ENCODE data around the gene MRPS21. TPM values are rescaled to one million over a fixed set of nuclear protein-coding genes. Genes with fewer than 3 reads are reported as not detected.

Gene MRPS21
- total RNA-seq, 2 donors from 2014 or later, result 30.1 to 39.5 TPM

DNA sequence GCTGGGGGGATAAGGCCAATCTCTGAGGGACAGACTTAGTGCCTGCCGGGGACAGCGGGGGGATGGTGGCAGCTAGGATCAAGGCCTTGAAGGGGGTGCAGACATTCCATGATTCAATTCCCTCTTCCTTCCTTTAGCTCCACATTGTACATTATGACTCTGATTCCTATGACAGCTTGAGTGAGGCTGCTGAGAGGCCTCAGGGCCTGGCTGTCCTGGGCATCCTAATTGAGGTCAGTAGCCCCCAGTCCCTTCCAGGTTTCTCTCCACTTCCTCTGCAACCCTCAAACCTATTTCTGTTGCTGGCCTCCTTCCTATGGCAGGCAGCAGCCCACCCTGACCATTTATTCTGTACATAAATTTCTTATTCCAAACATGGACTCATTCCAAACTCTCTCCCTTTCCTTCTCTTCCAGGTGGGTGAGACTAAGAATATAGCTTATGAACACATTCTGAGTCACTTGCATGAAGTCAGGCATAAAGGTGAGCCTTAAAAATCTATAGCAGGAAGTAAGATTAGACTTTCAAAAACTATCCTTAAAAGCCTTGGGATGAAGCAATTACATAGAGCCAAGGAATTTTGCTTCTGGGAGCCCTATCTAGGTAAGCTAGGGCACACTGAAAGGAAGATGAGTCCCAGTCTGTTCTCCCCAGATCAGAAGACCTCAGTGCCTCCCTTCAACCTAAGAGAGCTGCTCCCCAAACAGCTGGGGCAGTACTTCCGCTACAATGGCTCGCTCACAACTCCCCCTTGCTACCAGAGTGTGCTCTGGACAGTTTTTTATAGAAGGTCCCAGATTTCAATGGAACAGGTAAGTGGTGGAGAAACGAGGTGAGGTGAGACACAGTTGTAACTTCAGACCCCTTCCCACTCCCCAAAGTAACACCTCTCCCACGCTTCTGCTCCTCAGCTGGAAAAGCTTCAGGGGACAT lies 31.0 kb upstream of the MRPS21 start:
- DNase-seq (ENCODE audit: low spot score) (no peak), ATAC-seq (ENCODE audit: insufficient number of reproducible peaks, low FRiP score, low read depth) (no peak)
- Histone ChIP-seq H3K4me1 (ENCODE audit: control insufficient read depth in 1 of 2, low read depth in 2 of 2) (peaks cover 3 to 9% of the 10 kb centered on the region in 2 donors), H3K9me3 (no peaks in the 10 kb centered on the region), H3K27ac (no peak overlapping the region), H3K27me3 (replicated peaks; ENCODE audit: insufficient read depth) (no peaks in the 10 kb centered on the region), H3K36me3 (peaks cover 26% of the 10 kb centered on the region), H3K4me3 (no peak overlapping the region)
- TF ChIP-seq, protein P1, sequence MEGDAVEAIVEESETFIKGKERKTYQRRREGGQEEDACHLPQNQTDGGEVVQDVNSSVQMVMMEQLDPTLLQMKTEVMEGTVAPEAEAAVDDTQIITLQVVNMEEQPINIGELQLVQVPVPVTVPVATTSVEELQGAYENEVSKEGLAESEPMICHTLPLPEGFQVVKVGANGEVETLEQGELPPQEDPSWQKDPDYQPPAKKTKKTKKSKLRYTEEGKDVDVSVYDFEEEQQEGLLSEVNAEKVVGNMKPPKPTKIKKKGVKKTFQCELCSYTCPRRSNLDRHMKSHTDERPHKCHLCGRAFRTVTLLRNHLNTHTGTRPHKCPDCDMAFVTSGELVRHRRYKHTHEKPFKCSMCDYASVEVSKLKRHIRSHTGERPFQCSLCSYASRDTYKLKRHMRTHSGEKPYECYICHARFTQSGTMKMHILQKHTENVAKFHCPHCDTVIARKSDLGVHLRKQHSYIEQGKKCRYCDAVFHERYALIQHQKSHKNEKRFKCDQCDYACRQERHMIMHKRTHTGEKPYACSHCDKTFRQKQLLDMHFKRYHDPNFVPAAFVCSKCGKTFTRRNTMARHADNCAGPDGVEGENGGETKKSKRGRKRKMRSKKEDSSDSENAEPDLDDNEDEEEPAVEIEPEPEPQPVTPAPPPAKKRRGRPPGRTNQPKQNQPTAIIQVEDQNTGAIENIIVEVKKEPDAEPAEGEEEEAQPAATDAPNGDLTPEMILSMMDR (IDR thresholded peaks at IDR 0.05), result no peak

DNA sequence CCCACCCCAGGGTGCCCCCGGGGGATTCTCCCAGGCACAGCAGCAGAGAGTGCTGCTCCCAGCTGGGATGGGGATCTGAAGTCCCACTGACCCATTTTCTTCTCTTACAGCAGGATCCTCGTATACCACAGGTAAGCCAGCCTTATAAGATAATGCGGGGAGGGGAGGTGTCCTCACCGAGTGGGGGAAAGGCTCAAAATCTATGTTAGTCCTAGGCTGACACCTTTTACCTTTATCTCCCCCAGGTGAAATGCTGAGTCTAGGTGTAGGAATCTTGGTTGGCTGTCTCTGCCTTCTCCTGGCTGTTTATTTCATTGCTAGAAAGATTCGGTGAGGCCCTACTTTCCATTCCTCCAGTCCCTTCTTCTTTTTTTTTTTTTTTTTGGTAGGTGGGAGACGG lies 30.1 kb upstream of the MRPS21 start:
- Histone ChIP-seq H3K9me3 (no peaks in the 10 kb centered on the region), H3K36me3 (peaks cover 26% of the 10 kb centered on the region), H3K4me1 (ENCODE audit: control insufficient read depth in 1 of 2, low read depth in 2 of 2) (peaks cover 7 to 14% of the 10 kb centered on the region in 2 donors), H3K27me3 (replicated peaks; ENCODE audit: insufficient read depth) (no peaks in the 10 kb centered on the region), H3K27ac (no peak overlapping the region), H3K4me3 (no peak overlapping the region)
- ATAC-seq (ENCODE audit: insufficient number of reproducible peaks, low FRiP score, low read depth) (no peak), DNase-seq (ENCODE audit: low spot score) (no peak)
- TF ChIP-seq, protein P1 (IDR thresholded peaks at IDR 0.05), result no peak

DNA sequence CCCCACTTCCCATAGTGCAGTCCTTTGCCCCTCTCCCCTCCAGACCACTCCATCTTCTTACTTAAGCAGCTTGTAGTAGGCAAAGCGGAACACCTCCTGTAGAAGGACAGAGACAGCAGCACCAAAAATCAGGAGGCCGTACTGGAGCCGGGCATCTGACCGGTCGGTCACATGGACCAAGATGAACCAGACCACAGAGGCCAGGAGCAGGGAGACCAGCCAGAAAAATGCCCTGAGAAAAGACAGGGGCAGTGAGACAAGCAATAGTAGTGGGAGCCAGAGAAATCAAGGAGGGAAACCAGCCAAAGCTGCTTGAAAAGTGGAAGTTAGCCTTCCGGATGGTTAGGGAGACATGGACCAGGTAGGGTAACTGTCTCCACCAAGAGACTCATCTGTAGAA lies 25.8 kb upstream of the MRPS21 start:
- H3K27ac ChIP-seq, result peak overlapping the region; percentile 85 to 91
- no peaks in the 10 kb centered on the region for H3K9me3 ChIP-seq
- TF ChIP-seq, protein P1 (IDR thresholded peaks at IDR 0.05), result no peak
- H3K4me3 ChIP-seq, result peak overlapping the region; percentile 89
- H3K27me3 ChIP-seq (replicated peaks; ENCODE audit: insufficient read depth), result no peaks in the 10 kb centered on the region
- peaks cover 26% of the 10 kb centered on the region for H3K36me3 ChIP-seq
- H3K4me1 ChIP-seq (ENCODE audit: control insufficient read depth in 1 of 2, low read depth in 2 of 2), result peaks cover 13 to 31% of the 10 kb centered on the region in 2 donors
- ATAC-seq (ENCODE audit: insufficient number of reproducible peaks, low FRiP score, low read depth), result no peak
- DNase-seq (ENCODE audit: low spot score), result no peak

DNA sequence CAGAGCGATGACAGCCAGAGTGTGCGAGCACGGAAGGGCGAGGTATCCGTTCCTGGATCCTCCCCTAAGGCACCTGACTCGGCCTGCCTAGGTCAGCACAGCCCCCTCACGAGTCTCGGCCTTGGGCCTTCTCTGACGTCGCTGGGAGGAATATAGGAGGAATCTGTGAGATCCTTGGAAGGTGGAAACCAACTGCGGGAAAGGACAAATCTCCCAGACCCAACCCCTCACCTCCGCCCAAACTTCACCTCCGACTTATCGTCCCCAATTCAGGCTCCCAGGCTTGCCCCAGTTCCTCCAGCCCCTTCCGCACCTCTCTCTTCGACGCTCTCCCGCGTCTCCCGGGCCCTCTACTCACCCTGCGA lies 25.3 kb upstream of the MRPS21 start:
- Histone ChIP-seq H3K4me1 (ENCODE audit: control insufficient read depth in 1 of 2, low read depth in 2 of 2) (peaks cover 16 to 36% of the 10 kb centered on the region in 2 donors), H3K4me3 (peak overlapping the region; percentile 89), H3K27me3 (replicated peaks; ENCODE audit: insufficient read depth) (no peaks in the 10 kb centered on the region), H3K27ac (peak overlapping the region; percentile 85 to 91), H3K9me3 (no peaks in the 10 kb centered on the region), H3K36me3 (peaks cover 26% of the 10 kb centered on the region)
- DNase-seq (ENCODE audit: low spot score) (no peak), ATAC-seq (ENCODE audit: insufficient number of reproducible peaks, low FRiP score, low read depth) (no peak)
- TF ChIP-seq, protein P1 (IDR thresholded peaks at IDR 0.05), result no peak

DNA sequence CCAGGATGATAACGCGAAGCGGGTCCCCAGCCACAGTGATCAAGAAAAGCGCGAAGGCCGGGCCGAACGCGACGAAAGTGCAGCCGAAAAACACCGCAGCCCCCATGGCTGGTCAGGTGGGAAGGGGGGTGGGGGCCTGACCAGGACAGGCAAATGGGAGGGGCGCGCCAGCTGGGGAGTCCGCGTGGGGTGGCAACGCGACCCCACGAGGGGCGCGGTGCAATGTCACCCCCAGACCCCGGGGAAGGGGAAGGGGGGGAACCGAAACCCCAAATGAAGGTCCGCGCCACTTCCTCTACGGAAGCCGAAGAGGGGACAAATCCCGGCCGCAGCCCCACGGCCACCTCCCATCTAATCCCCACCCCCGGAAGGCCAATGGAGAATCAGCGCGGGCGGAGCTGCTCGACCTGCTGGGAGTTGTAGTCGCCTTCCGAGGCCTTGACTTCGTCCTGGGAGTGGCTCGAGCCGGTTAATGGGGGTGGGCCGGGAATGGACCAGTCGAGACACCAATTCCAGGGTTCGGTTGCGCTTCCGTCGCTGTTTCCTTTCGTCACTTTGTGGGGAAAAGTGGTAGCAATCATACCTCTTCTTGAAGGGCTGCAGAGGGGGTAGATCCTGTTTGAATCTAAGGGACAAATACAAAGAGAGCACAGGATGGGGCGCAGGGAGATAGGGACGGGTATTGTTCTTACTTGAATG lies 24.8 kb upstream of the MRPS21 start, which contains the start of gene APH1A:
Gene APH1A, minus strand, starts transcription at position 312 of the 699 bp plus-strand sequence. Its CDS starts 206 bp downstream, at position 106.
- H3K36me3 ChIP-seq, result peaks cover 26% of the 10 kb centered on the region
- H3K27me3 ChIP-seq (replicated peaks; ENCODE audit: insufficient read depth), result no peaks in the 10 kb centered on the region
- peaks cover 22 to 41% of the 10 kb centered on the region in 2 donors for H3K4me1 ChIP-seq (ENCODE audit: control insufficient read depth in 1 of 2, low read depth in 2 of 2)
- peak within 1 kb of the TSS; percentile 89 for H3K4me3 ChIP-seq
- no peaks in the 10 kb centered on the region for H3K9me3 ChIP-seq
- TF ChIP-seq, protein P1 (IDR thresholded peaks at IDR 0.05), result no peak
- peak; percentile 92 for DNase-seq (ENCODE audit: low spot score)
- peak; percentile 89 for ATAC-seq (ENCODE audit: insufficient number of reproducible peaks, low FRiP score, low read depth)
- H3K27ac ChIP-seq, result peak within 1 kb of the TSS; percentile 85 to 91

Measured in thoracic aorta (tissue), 2 donors.